ENCODE data around the gene TEC.

Gene TEC

GRCh38 chr4:48212165-48212564 lies 57.5 kb downstream of the TEC start:
- ChIA-PET CTCF (no interaction called here), POLR2A (no interaction called here)
- H3K4me3 ChIP-seq (ENCODE audit: low read depth, low read length): no peak overlapping the region
- no peak for DNase-seq (ENCODE audit: low read depth, low spot score)
- TF ChIP-seq, protein P1, sequence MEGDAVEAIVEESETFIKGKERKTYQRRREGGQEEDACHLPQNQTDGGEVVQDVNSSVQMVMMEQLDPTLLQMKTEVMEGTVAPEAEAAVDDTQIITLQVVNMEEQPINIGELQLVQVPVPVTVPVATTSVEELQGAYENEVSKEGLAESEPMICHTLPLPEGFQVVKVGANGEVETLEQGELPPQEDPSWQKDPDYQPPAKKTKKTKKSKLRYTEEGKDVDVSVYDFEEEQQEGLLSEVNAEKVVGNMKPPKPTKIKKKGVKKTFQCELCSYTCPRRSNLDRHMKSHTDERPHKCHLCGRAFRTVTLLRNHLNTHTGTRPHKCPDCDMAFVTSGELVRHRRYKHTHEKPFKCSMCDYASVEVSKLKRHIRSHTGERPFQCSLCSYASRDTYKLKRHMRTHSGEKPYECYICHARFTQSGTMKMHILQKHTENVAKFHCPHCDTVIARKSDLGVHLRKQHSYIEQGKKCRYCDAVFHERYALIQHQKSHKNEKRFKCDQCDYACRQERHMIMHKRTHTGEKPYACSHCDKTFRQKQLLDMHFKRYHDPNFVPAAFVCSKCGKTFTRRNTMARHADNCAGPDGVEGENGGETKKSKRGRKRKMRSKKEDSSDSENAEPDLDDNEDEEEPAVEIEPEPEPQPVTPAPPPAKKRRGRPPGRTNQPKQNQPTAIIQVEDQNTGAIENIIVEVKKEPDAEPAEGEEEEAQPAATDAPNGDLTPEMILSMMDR (IDR thresholded peaks at IDR 0.05; ENCODE audit: insufficient read depth, low read length, missing control alignments): no peak

GRCh38 chr4:48210966-48211328 lies 58.7 kb downstream of the TEC start:
- no peak overlapping the region for H3K4me3 ChIP-seq (ENCODE audit: low read depth, low read length)
- CTCF ChIA-PET: no interaction called here

DNA sequence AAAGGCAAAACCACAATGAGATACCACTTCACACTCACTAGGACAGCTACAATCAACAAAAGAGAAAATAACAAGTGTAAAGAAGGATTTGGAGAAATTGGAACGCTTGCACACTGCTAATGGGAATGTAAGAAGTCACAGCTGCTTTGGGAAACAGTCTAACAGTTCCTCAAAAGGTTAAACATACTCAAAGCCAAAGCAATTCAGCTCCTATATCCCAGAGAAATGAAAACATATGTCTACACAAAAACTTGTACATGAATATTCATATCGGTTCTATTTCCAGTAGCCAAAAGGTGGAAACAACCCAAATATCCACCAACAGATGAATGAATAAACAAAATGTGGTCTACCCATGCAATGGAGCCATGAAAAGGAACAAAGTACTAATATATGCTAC lies 64.0 kb downstream of the TEC start:
- ChIA-PET POLR2A (no interaction called here), CTCF (no interaction called here)
- TF ChIP-seq, protein P1 (IDR thresholded peaks at IDR 0.05; ENCODE audit: insufficient read depth, low read length, missing control alignments): no peak
- H3K4me3 ChIP-seq (ENCODE audit: low read depth, low read length): no peak overlapping the region
- no peak for DNase-seq (ENCODE audit: low read depth, low spot score)

More at GRCh38 chr4:48210966-48211328, 58.7 kb downstream of the TEC start:
- POLR2A ChIA-PET: no interaction called here
- TF ChIP-seq, protein P1 (IDR thresholded peaks at IDR 0.05; ENCODE audit: insufficient read depth, low read length, missing control alignments): no peak
- no peak for DNase-seq (ENCODE audit: low read depth, low spot score)

- no peak overlapping the region for H3K4me3 ChIP-seq (ENCODE audit: low read depth, low read length)
- TF ChIP-seq, protein P1 (IDR thresholded peaks at IDR 0.05; ENCODE audit: insufficient read depth, low read length, missing control alignments): no peak
- ChIA-PET CTCF (no interaction called here), POLR2A (no interaction called here)
- no peak for DNase-seq (ENCODE audit: low read depth, low spot score)
These were observed 64.5 kb downstream of the TEC start for GRCh38 chr4:48205107-48205506.

GRCh38 chr4:48203819-48204218 lies 65.8 kb downstream of the TEC start:
- ChIA-PET POLR2A (no interaction called here), CTCF (no interaction called here)
- no peak overlapping the region for H3K4me3 ChIP-seq (ENCODE audit: low read depth, low read length)
- DNase-seq (ENCODE audit: low read depth, low spot score): no peak
- TF ChIP-seq, protein P1 (IDR thresholded peaks at IDR 0.05; ENCODE audit: insufficient read depth, low read length, missing control alignments): no peak

- no peak for DNase-seq (ENCODE audit: low read depth, low spot score)
- H3K4me3 ChIP-seq (ENCODE audit: low read depth, low read length): no peak overlapping the region
- TF ChIP-seq, protein P1 (IDR thresholded peaks at IDR 0.05; ENCODE audit: insufficient read depth, low read length, missing control alignments): no peak
- ChIA-PET CTCF (no interaction called here), POLR2A (no interaction called here)
These were observed 71.9 kb downstream of the TEC start for GRCh38 chr4:48197643-48198237.
